DLD1 (cell line): ENCODE measurements around the gene TBC1D22A.
"Not testable (repeated sequence)": the region's sequence is repeated elsewhere in the genome, so short reads cannot be mapped to it uniquely, and the experiment has no call there.

Experiments
- in situ Hi-C: cut with HindIII; loops from 2 replicates; pipeline ENCODE4 v1.10.0; 2017; ENCODE audit warnings: low sequenced_read_pairs

TBC1D22A gene

DNA sequence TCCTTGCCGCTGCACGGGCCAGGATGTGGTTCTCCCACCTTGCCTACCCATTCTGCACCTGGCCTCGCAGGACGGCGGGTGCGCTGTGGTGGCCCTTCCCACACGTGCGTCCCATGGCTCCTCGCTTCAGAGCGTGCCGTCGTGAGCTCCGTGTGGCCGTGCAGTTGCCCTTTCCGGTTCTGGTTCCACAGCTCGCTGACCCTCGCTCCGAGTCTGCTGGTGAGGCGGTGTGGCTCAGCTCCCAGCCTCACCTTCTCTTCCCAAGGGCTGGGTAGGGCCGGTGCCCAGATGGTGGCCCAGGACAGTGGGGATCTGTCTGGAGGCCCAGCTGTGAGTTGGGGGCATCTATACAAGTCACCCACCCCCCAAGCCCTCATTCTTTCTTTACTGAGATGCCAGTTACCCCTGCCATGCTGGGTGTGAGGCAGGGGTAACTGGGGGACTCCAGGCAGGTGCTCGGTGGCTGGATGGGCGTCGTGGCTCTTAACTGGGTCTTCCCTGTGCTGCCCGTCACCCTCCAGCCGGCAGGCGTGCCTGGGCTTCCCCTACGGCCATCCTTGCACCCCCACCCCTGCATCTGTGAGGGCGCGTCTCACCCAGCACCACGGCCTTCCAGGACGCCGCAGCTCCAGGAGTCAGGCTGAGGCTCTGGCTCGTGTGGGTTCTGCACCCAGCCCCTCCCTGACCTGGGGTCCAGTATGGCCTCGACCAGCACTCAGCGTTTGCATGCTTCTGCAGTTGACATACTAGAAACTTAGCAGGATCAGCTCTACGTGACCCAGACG lies 395.2 kb downstream of the TBC1D22A start:
- in situ Hi-C loops: no loop called here

DNA sequence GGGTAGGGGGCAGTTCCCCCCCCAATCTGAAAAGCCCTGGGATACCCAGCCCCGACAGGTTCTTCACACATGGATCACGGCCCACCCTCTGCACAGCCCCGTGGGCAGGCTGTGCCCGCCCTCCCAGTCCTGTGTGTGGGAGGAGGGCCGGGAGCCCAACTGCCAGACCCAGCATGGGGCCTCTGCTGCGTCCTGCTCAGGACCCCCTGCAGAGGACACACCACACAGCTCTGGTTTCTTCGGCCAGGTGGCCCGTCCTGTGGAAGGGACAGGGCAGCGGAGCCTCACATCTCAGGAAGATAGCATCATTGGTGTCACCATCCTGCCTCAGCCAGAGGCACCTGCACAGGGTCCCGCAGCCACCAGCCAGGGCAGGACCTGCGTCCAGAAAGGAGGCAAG lies 396.0 kb downstream of the TBC1D22A start:
- in situ Hi-C loops: no loop called here

DNA sequence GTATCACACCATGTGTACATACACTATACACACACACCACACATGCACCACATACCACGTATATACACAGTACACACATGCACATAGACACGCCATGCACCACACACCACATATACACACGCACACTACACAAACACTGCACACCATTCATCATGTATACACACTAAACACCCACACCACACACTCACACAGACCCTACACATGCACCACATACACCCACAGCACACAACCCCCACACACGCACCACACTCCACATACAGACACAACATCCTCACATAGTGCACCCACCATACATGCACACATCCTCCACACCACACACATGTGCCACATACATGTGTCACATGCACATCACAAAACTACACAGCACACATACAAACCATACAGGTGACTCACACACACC lies 397.1 kb downstream of the TBC1D22A start:
- in situ Hi-C loops: no loop called here

DNA sequence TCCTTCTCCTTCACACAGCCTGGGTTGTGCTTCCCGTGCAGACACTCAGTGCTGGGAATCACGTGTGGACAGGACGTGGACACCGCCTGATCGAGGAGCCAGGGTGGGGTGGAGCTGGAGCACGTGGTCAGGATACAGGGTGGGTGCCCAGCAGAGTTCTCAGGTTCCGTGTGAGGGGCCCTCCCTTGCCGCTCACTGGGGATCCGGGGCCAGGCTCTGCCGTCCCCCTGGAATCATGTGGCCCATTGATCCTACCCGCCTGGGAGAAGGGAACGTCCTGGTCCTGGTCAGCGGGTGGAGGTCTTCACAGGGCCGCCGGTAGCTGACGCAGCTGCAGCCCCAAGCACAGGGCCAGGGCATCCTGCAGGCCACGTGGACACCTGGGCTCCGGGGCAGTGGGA lies 397.7 kb downstream of the TBC1D22A start:
- in situ Hi-C loops: no loop called here

DNA sequence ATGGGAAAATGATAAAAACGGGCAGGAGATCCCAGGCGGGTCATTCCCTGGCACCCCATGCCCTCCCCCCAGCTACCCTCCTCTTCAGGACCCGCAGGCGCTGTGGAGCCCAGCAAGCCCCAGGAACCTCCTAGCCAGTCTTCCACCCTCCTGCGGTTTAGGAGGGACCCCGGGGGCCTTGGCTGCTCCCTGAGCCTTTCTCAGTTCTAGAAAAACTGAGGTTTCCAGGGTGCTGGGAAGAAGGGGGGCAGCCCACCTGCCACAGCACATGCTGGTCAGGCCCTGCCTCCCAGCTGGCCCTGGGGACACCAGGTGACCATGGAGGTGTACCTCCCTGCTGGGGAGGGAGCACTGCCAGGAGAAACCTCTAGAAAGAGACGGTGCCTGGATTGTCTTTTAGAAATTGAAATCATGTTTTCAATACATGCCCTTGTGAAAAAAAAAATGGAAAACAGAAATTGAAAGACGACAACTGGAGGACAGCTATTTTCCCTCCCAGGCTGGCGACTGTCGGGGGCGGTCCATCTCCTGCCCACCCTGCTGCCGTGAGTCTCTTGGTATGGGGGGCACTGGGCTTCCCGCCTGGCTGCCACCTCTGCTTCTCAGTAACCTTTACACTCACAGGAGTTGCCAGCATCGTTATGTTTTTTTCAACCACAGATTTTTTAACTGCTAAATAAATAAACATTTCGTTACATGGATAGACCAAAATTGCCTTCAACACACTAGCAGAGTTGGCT lies 398.5 kb downstream of the TBC1D22A start:
- in situ Hi-C loops: no loop called here

DNA sequence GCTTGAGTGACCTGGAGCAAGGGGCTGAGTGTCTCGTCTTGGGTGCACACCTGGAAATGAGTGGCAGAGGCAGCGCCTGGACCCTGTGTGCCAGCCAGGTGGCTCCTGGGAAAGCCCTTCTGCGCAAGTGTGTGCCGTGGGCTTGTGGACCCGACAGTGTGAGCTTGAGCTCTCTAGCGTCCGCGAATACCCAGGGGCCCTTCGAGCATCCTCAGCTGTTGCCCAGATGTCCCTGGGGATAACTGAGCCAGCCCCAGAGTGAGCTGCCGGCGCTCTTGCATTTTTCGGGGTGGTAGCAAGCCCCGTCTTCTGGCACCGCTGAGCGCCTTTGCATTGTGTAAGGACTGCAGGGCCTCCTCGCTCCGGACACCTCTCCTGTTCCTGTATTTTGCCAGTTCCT lies 399.2 kb downstream of the TBC1D22A start:
- in situ Hi-C loops: no loop called here

DNA sequence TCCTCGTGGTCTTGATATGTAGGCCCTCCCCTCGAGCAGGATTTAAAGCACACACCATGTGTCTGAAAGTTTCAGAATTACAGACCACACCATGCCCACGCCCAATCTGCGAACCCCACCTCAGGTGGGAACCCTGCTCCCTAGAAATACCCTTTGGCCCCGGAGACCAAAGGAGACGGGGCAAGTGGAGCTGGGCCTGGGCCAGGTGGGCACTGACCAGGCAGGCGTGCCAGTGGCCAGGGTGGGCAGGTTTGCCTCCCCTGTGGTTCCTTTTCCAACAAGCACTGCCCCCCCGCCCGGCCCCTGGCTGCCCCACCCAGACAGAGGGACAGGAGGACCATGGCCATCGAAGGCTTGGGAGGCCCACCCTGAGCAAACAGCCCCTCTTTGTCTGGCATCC lies 400.4 kb downstream of the TBC1D22A start:
- in situ Hi-C loops: no loop called here

DNA sequence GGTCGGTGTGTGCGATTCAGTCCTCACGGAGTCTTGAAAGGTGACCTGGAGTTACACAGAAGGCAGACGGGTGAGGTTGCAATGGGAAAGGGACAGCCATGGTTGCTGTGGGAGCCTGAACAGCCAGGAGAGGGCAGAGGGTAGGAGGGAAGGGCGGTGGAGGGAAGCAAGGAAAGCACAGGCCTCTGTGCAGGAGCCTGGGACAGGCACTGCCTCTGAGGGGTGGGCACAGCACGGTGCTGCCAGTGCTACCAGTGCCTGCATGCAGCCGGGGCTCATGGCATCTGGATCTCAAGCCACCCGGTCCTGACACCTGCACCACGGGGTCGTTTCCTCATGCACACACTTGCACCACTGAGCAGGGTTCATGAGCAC lies 401.0 kb downstream of the TBC1D22A start:
- in situ Hi-C loops: no loop called here

DNA sequence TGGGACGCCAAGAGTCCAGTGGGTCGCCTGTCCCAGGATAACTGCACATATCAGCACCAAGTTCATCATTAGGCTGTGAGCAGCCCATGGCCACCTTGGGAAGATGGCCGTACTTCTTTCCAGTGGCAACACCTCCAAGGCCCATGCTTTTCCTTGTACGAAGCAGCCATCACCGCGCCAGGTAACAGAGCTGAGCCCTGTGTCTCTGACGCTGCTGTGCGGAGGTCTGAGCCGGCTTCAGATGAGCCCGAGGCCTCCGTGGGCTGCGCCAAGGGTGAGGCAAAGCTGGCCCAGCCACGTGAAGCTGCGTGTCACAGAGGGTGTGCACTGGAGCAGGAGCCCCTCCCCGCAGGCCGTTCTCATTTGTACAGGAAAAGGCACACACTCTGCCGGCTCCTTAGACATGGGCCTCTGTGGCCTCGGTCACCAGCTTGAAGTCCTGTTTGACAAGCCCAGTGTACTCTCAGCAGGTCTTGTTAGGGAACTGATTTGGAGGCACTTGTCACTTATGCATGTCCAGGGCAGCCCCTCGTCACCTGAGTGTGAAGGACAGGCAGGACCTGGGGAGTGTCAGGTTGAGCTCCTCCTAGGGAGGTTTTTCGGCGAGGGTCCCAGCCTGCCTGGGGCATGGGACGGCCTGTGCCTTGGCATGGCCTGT lies 401.5 kb downstream of the TBC1D22A start:
- in situ Hi-C loops: no loop called here

DNA sequence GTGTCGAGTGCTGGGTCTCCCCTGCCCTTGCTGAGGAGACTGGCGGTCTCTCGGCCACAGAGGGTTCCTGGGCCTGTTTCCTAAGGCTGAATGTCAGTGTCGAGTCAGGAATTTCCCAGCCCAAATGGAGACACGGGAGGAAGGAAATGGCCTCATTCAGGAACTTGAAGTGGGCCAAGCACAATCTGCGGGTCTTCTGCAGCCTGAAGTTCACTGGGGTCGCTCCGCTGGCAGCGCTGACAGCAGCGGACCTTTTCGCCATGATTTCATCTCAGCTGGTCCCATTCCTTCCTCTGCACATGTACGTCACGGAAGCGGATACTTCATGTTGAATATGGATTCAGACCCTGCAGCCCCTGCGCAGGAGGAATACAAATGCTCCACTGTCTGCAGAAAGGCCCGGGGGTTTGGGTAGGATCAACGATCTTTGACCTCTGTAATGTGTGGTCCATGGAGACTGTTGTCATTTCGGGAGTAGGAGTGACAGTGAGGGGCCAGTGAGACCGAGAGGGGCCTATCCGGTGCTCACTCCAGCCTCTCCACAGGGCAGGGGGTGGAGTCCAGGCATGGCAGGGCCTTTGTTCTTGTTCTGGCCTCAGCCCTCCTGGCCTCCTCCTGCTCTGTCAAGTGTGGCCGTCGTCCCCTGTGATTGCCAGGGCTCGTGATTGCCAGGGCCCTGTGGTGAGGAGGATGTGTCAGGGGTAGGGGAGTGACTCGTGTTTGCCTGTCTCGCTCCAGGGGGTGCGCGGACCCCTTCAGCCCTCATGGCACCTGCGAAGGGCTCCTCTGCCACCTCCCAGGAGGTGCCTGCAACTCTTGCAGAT lies 402.3 kb downstream of the TBC1D22A start:
- in situ Hi-C loops: no loop called here

DNA sequence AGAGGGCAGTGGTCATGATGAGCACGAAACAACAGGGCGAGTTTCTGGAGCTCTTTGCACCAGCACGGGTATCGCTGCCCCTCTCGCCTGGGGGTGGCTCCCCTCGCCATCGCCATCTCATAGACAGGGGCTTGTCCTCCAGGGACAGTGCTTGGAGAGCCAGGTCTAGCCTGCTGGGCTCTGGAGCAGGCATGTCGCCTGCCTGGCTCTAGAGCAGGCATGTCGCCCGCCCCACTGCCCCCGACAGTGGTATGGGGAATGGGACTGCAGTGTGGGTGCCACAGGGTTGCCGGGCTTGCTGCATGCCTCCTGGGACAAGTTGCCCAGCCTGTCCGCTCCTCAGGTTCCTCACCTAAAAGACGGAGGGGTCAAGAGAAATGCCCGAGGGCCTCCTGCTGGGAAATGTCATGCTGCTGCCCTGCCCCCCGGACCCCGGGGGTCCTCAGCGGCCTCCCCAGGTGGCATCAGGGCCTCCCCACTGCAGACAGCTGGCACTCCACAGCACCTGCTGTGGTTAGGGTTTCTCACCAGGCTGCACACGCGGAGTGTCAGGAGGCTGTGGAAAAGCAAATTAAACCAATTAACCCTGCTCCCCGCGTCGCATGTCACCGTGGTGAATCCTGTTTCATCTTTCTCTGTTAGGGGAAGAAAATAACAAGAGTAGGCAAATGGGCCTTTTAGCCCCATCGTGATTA lies 403.0 kb downstream of the TBC1D22A start:
- in situ Hi-C loops: no loop called here

DNA sequence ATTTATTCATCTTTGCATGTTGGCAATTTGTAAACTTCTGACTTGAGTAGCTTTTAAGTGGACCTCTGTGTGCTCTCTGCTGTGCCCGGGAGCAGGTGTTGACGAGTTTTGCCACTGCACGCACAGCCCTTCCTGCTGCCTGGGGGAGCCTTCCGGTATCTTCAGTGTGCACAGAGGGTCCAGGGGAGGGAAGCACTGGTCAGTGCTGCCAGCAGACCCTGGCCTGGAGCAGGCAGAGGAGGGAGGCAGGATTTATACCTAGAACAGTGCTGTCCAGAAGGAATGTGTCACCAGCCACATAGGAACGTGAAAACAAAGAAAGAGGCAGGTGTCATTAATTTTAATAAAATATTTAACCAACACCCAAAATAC lies 403.6 kb downstream of the TBC1D22A start:
- in situ Hi-C loops: no loop called here

DNA sequence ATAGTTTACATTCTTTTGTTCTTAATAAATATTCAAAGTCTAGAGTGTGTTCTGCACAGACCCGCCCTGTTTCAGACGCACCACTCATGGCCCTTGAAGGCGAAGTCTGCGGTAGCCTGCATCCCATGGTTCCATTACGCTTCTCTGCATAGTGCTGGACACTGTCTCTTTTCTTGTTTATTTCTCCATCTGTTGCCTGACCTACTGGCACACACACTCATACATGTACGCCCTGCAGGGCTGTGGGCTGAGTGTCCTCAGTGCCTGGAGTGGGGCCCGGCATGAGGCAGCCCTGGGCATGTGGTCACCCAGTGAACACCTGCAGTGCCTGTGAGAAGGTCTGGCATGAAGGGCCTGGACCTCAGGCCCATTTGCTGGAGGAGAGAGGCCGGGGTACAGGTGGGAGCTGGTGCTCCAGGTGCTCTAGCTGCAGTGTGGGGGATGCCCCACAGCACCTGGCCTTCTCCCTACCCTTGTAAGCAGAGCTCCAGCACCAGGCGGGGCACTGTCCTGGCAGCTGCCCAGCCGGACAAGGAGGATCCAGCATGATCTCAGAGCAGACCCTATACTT lies 404.1 kb downstream of the TBC1D22A start:
- in situ Hi-C loops: no loop called here

DNA sequence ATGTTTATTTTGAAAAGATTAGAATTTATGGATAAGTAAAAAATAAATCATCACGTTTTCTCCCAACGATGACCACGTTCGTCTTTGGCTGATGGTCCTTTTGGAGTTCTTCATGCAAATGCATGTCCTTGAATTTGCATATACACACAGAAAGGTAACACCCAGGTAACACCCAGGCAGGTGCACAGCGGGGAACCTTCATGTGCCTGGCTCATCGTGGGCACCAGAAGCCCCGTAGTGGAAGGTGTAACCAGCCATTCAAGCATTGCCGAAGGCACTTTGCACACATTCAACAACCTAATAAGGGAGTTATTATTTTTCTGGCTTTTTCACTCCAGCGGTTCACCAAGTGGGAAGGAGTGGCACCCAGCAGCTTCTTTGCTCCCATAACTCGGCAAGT lies 404.6 kb downstream of the TBC1D22A start:
- in situ Hi-C loops: no loop called here

DNA sequence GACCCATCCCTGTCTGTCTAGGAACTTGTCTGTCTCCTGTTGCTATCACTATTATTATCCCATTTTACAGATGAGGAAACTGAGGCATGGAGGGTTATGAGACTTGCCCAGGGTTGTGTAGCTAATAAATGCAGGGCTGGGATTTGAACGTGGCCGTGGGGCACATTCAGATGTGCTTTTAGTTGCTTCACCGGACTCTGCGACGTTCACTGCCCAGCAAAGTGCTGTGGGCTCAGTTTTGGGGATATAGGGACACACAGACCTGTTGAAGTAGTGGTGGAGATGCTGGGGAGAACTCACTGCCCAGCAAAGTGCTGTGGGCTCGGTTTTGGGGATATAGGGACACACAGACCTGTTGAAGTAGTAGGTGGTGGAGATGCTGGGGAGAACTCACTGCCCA lies 405.5 kb downstream of the TBC1D22A start:
- in situ Hi-C loops: not testable (repeated sequence)

DNA sequence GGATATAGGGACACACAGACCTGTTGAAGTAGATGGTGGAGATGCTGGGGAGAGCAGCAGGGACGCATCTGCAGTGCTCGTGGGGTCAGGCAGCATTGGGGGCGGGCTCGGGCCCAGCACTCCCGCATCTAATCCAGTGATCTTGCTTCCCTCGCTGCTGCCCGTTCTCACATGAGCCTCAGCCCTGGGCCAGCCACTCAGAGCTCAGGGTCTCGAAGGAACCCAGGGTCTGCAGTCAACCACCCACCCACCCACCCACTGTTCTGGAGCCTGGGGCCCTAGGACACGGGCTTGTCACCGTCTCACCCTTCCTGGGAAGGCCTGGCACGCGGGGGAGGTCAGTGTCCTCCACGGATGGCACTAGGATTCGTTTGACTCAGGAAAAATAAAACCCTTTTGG lies 406.0 kb downstream of the TBC1D22A start:
- in situ Hi-C loops: no loop called here

DNA sequence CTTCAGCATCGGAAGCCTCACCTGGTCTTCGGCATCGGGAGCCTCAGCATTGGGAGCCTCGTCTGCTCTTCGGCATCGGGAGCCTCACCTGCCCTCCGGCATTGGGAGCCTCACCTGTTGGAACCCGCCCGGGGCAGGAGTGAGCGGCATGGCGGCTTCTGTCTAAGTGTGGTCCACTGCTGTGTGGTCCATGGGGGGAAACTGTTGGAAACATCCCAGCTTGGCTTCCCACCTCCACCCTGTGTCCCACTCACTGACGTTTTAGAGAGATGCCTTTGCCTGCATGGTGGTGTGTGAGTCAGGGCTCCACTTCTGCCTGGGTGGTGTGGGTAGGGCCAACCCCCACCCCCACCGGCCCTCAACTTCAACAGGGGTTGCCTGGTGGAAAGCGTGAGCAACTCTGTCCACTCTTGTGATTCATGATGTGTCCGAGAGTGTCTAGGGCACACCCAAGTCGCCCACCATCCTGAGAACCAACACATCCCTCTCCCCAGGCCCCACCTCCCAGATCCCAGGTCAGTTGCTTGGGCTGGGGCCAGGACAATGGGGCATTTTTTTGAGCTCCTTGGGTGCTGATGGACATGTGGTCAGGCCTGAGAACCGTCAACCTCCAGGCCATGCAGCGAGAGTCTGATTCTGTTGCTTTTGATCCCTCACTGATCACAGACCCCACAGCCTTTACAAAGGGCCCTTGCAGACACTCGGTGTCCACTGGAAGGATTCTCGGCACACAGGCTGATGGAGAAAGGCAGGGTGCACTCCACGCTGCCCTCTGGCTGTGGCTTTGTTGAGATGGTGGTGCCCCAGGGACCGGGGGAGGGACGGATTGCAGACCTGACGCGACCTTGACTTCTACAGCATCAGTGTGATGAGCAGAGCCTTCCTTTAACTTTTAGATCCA lies 406.7 kb downstream of the TBC1D22A start:
- in situ Hi-C loops: no loop called here

DNA sequence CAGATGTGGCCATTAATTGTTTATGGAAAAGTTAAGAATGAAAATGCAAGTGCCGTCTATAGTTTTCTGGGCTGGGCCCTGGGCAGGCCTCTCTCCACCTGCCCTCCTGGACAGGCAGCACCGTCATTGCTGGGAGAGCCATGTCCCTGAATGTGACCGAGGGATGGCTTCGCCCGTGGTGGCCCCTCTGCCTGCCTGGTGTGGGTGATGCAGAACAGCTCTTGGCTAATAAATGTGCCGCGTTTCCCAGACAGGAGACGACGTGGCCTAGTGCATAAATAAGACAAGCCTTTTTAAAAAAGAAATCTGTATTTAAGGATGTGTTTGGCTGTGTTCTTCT lies 407.3 kb downstream of the TBC1D22A start:
- in situ Hi-C loops: no loop called here
